CD14-positive monocyte (primary cell): Measurements from ENCODE around the gene VCAN. TPM values are rescaled to one million over a fixed set of nuclear protein-coding genes. Genes with fewer than 3 reads are reported as not detected.

ENCODE experiments used
- DNase-seq, 3 donors: peaks; one replicate each; pipeline ENCODE4 v3.0.0-alpha.2; 2011 to 2022
- H2AFZ ChIP-seq: 2 replicates; pipeline ENCODE4 v1.6.0; 2012; ENCODE audit warnings: mild to moderate bottlenecking, low read depth, low read length, inconsistent platforms; ENCODE audit not compliant: insufficient read depth, poor library complexity, severe bottlenecking
- H3K27ac ChIP-seq, 2 donors: 1 replicate in 1 of 2; 2 replicates in 1 of 2; pipeline ENCODE4 v1.5.1; 2012 to 2013; ENCODE audit warnings: low read length in 2 of 2, control low read depth in 1 of 2, inconsistent platforms in 1 of 2, low read depth in 1 of 2, mild to moderate bottlenecking in 1 of 2
- H3K27me3 ChIP-seq, 2 donors: one replicate each; pipeline versions ENCODE4 v1.6.0 to v1.6.1; 2011 to 2013; ENCODE audit warnings: low read length in 2 of 2; ENCODE audit not compliant: control insufficient read depth in 2 of 2, insufficient read depth in 2 of 2
- H3K36me3 ChIP-seq, 2 donors: replicated peaks in 1 of 2; 1 replicate in 1 of 2; 2 replicates in 1 of 2; pipeline versions ENCODE4 v1.5.1 to v1.6.1; 2012 to 2013; ENCODE audit warnings: low read length in 2 of 2, control low read depth in 1 of 2, inconsistent platforms in 1 of 2, mild to moderate bottlenecking in 1 of 2; ENCODE audit not compliant: insufficient read depth in 2 of 2, control insufficient read depth in 1 of 2
- H3K4me1 ChIP-seq, 2 donors: 1 replicate in 1 of 2; 2 replicates in 1 of 2; pipeline versions ENCODE4 v1.5.1 to v1.6.1; 2012 to 2013; ENCODE audit warnings: low read length in 2 of 2, control low read depth in 1 of 2, inconsistent platforms in 1 of 2, mild to moderate bottlenecking in 1 of 2, moderate library complexity in 1 of 2; ENCODE audit not compliant: insufficient read depth in 2 of 2, control insufficient read depth in 1 of 2
- H3K4me2 ChIP-seq: replicated peaks from 2 replicates; pipeline ENCODE3; 2012; ENCODE audit warnings: low read length, moderate library complexity, mild to moderate bottlenecking; ENCODE audit not compliant: poor library complexity, severe bottlenecking; ENCODE audit errors: extremely low read depth
- H3K4me3 ChIP-seq, 3 experiments: fragments of 200-600 bp in 1 of 3; sonication (generic) in 1 of 3; replicated peaks in 1 of 3; 1 replicate in 2 of 3; 2 replicates in 1 of 3; pipeline ENCODE4 v1.5.1; 2011 to 2013; ENCODE audit warnings: low read length in 3 of 3, mild to moderate bottlenecking in 3 of 3, control low read depth in 2 of 3, low read depth in 2 of 3, inconsistent platforms in 1 of 3, moderate library complexity in 1 of 3
- H3K79me2 ChIP-seq: 2 replicates; pipeline ENCODE4 v1.6.0; 2012; ENCODE audit warnings: mild to moderate bottlenecking, control low read depth, inconsistent platforms, low read length, moderate library complexity; ENCODE audit not compliant: insufficient read depth
- H3K9ac ChIP-seq: 2 replicates; pipeline ENCODE4 v1.6.0; 2017; ENCODE audit warnings: low read length, mild to moderate bottlenecking; ENCODE audit not compliant: insufficient read depth, poor library complexity, severe bottlenecking
- H3K9me3 ChIP-seq, 2 donors: replicated peaks in 1 of 2; 1 replicate in 1 of 2; 2 replicates in 1 of 2; pipeline versions ENCODE4 v1.5.1 to v1.6.1; 2012 to 2013; ENCODE audit warnings: low read length in 2 of 2, control low read depth in 1 of 2; ENCODE audit not compliant: control insufficient read depth in 1 of 2, insufficient read depth in 1 of 2
- H4K20me1 ChIP-seq: 2 replicates; pipeline ENCODE4 v1.6.0; 2012; ENCODE audit warnings: mild to moderate bottlenecking, low read length, control low read depth, moderate library complexity; ENCODE audit not compliant: insufficient read depth
- H3K27ac Mint-ChIP-seq, 7 donors: one replicate each; pipeline ENCODE4 v1.8.0; 2020; ENCODE audit warnings: mild to moderate bottlenecking in 7 of 7, mixed read lengths in 7 of 7, moderate library complexity in 6 of 7, inconsistent platforms in 2 of 7
- H3K27me3 Mint-ChIP-seq, 3 donors: one replicate each; pipeline ENCODE4 v1.8.0; 2021 to 2022; ENCODE audit warnings: low read depth in 3 of 3, mild to moderate bottlenecking in 3 of 3, mixed read lengths in 3 of 3, moderate library complexity in 3 of 3, inconsistent platforms in 1 of 3
- H3K36me3 Mint-ChIP-seq, 2 donors: one replicate each; pipeline ENCODE4 v1.8.0; 2020; ENCODE audit warnings: mixed read lengths in 2 of 2, inconsistent platforms in 1 of 2, mild to moderate bottlenecking in 1 of 2
- H3K4me1 Mint-ChIP-seq: one replicate; pipeline ENCODE4 v1.8.0; 2020; ENCODE audit warnings: mild to moderate bottlenecking, mixed read lengths
- H3K4me3 Mint-ChIP-seq, 2 donors: one replicate each; pipeline ENCODE4 v1.8.0; 2020; ENCODE audit warnings: mild to moderate bottlenecking in 2 of 2, mixed read lengths in 2 of 2, moderate library complexity in 1 of 2
- H3K9me3 Mint-ChIP-seq, 7 donors: one replicate each; pipeline ENCODE4 v1.8.0; 2020 to 2022; ENCODE audit warnings: mixed read lengths in 7 of 7, mild to moderate bottlenecking in 6 of 7, moderate library complexity in 6 of 7, inconsistent platforms in 2 of 7
- WGBS: methylation state at CpG from one replicate; pipeline ENCODE4 v1.1.5; 2013; ENCODE audit warnings: missing lambda C conversion rate; ENCODE audit not compliant: insufficient coverage; 5-methylcytosine and 5-hydroxymethylcytosine counted together
- intact Hi-C, 2 donors: fragments of 100-400 bp; cut with micrococcal nuclease; formaldehyde crosslinking; loops; one replicate each; pipeline versions ENCODE4 v1.15.0 to v1.15.1; 2023
- polyA plus RNA-seq, 3 donors: library from polyadenylated mRNA; depleted of rRNA in 1 of 3; unstranded in 2 of 3; stranded (reverse) in 1 of 3; fragments of 300-500 nt in 2 of 3; fragments of >200 nt in 1 of 3; fragmentation: Illumina TruSeq in 2 of 3; gene quantifications; 1 replicate in 2 of 3; 2 replicates in 1 of 3; pipeline ENCODE4 v1.2.3, GENCODE V29; 2012 to 2021
- TF ChIP-seq, protein P1 (sequence below): fragments of 200-600 bp; IDR thresholded peaks from one replicate; pipeline ENCODE4 v1.8.0; 2022; ENCODE audit warnings: antibody characterized with exemption, mild to moderate bottlenecking

Gene VCAN
- polyA plus RNA-seq, 3 donors, result 417 to 844 (median 630) TPM

DNA sequence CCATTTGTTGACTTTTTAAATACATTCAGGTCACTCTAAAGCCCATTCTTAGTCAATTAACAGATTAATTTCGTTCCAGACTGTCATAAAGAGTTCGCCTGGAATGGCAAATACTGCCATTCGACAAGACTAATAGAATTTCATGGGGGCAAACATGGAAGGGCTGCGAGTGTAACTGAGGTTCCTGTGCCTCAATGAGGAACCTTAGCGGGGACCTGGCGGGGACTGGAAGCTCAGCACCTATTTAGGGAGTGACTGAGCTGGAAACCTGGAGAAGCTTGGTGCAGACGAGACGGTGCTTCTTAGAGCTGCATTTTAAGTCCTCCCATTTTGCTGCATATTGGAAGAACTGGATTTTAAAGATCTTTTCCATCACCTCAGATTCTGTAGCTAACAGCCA is 3.4 kb downstream of the VCAN start:
- H3K9me3 ChIP-seq, result no peaks in the 10 kb centered on the region

DNA sequence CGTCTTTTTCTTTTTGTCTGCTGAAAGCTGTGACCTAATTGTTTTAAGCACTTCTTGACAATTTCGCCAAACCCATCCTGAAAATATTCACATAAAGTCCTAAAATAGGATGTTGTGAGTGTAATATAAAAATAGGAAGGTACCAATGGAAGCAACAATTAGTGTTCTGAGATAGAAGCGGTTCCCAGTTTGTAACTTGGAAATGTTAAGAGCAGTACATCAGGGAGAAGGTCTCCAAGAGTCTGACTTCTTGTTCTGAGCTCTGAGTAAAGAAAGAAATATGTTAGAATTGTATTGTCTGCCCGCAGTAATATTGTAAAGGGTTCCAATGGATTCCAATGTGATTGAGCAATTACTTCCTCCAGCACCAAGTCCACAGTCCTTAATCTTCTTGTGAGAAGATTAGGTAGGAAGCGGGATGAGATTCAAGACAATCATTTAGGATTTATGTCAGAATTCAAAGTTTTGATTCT is 3.9 kb downstream of the VCAN start:
- H3K36me3 Mint-ChIP-seq, result peaks cover 61 to 85% of the 10 kb centered on the region in 2 donors
- H2AFZ ChIP-seq, result no peak overlapping the region
- H3K4me2 ChIP-seq, result peak overlapping the region; percentile 89
- H3K4me3 ChIP-seq, result peak overlapping the region; percentile 78 to 95 (median 81)
- H3K9me3 Mint-ChIP-seq, result peaks cover 0 to 15% (median 5%) of the 10 kb centered on the region in 7 donors
- H3K79me2 ChIP-seq, result peaks cover 97% of the 10 kb centered on the region
- H3K4me3 Mint-ChIP-seq, result peak overlapping the region; percentile 100
- no peaks in the 10 kb centered on the region for H3K27me3 ChIP-seq
- H3K9me3 ChIP-seq, result no peaks in the 10 kb centered on the region
- H3K27ac ChIP-seq, result peak overlapping the region in 1 of 2 donors; percentile 91
- H3K27me3 Mint-ChIP-seq, result peaks cover 0 to 4% (median 3%) of the 10 kb centered on the region in 3 donors
- no peak for DNase-seq
- peaks cover 50 to 54% of the 10 kb centered on the region in 2 donors for H3K36me3 ChIP-seq
- H4K20me1 ChIP-seq, result peaks cover 88% of the 10 kb centered on the region
- TF ChIP-seq, protein P1, sequence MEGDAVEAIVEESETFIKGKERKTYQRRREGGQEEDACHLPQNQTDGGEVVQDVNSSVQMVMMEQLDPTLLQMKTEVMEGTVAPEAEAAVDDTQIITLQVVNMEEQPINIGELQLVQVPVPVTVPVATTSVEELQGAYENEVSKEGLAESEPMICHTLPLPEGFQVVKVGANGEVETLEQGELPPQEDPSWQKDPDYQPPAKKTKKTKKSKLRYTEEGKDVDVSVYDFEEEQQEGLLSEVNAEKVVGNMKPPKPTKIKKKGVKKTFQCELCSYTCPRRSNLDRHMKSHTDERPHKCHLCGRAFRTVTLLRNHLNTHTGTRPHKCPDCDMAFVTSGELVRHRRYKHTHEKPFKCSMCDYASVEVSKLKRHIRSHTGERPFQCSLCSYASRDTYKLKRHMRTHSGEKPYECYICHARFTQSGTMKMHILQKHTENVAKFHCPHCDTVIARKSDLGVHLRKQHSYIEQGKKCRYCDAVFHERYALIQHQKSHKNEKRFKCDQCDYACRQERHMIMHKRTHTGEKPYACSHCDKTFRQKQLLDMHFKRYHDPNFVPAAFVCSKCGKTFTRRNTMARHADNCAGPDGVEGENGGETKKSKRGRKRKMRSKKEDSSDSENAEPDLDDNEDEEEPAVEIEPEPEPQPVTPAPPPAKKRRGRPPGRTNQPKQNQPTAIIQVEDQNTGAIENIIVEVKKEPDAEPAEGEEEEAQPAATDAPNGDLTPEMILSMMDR, result no peak
- peaks cover 50 to 77% of the 10 kb centered on the region in 2 donors for H3K4me1 ChIP-seq
- intact Hi-C loops, result loop anchor here (10.0 kb wide), 1 partner anchor 171 kb away; no protein-coding TSS in a partner anchor
- H3K4me1 Mint-ChIP-seq, result peaks cover 73% of the 10 kb centered on the region
- WGBS, result 0% methylated on average over 1 of the region's 5 CpGs
- peak overlapping the region in 5 of 7 donors; percentile 54 to 93 (median 85) for H3K27ac Mint-ChIP-seq
- H3K9ac ChIP-seq, result peak overlapping the region; percentile 88

More for the DNA sequence above, 3.4 kb downstream of the VCAN start:
- peak in 2 of 3 donors; percentile 14 to 26 for DNase-seq
- intact Hi-C loops, result loop anchor here (5.0 to 10.0 kb wide), 4 partner anchors 170 to 1123 kb away; partner anchors contain the start of genes TMEM167A (in 2 of the 2) and XRCC4 (in 2 of the 2)
- H3K4me1 ChIP-seq, result peaks cover 51 to 76% of the 10 kb centered on the region in 2 donors
- H3K36me3 ChIP-seq, result peaks cover 46 to 50% of the 10 kb centered on the region in 2 donors
- H3K27ac ChIP-seq, result peak overlapping the region; percentile 13 to 91
- Mint-ChIP-seq H3K36me3 (peaks cover 58 to 81% of the 10 kb centered on the region in 2 donors), H3K4me3 (peak overlapping the region; percentile 100), H3K27me3 (peaks cover 1 to 4% (median 3%) of the 10 kb centered on the region in 3 donors), H3K4me1 (peaks cover 72% of the 10 kb centered on the region), H3K9me3 (peaks cover 0 to 15% (median 5%) of the 10 kb centered on the region in 7 donors), H3K27ac (peak overlapping the region; percentile 63 to 93 (median 75))
- peaks cover 0 to 4% of the 10 kb centered on the region in 2 donors for H3K27me3 ChIP-seq
- H2AFZ ChIP-seq, result no peak overlapping the region
- peak overlapping the region; percentile 88 for H3K9ac ChIP-seq
- TF ChIP-seq, protein P1, result no peak
- H3K79me2 ChIP-seq, result peaks cover 93% of the 10 kb centered on the region
- 10% methylated on average over 8 of the region's 8 CpGs for WGBS
- peaks cover 84% of the 10 kb centered on the region for H4K20me1 ChIP-seq
- H3K4me2 ChIP-seq, result peak overlapping the region; percentile 89
- peak overlapping the region; percentile 78 to 95 (median 81) for H3K4me3 ChIP-seq
